B cell (primary cell): ENCODE measurements around the gene ZNF527. TPM values are rescaled to one million over a fixed set of nuclear protein-coding genes. Genes with fewer than 3 reads are reported as not detected.

Experiments used
- ATAC-seq: fragments of 200-7000 bp; cut with Tn5 transposase; one replicate; pipeline ENCODE4 v1.10.0; 2021; ENCODE audit warnings: low read depth, mild to moderate bottlenecking, moderate number of reproducible peaks, moderate library complexity
- CTCF ChIA-PET: fragments of 350-600 bp; sonication (Branson Sonifier 250); formaldehyde crosslinking; loops from one replicate; lab custom pipeline; 2021; ENCODE audit warnings: antibody characterized with exemption, inconsistent platforms; lab: Charles Lee
- POLR2A ChIA-PET: fragments of 350-600 bp; sonication (Branson Sonifier 250); formaldehyde crosslinking; loops from one replicate; lab custom pipeline; 2021; ENCODE audit warnings: antibody characterized with exemption; lab: Charles Lee
- DNase-seq: peaks from one replicate; pipeline ENCODE4 v3.0.0; 2013
- H2AFZ ChIP-seq: 2 replicates; pipeline ENCODE4 v1.6.1; 2012; ENCODE audit warnings: mild to moderate bottlenecking, low read depth, low read length; ENCODE audit not compliant: insufficient read depth, poor library complexity, severe bottlenecking
- H3K27ac ChIP-seq, 2 donors: 1 replicate in 1 of 2; 2 replicates in 1 of 2; pipeline ENCODE4 v1.5.1; 2012 to 2013; ENCODE audit warnings: low read length in 2 of 2, mild to moderate bottlenecking in 2 of 2, moderate library complexity in 1 of 2
- H3K27me3 ChIP-seq, 4 experiments: fragments of 200-600 bp in 1 of 4; sonication (generic) in 1 of 4; replicated peaks in 1 of 4; 1 replicate in 2 of 4; 2 replicates in 2 of 4; pipeline versions ENCODE4 v1.6.1 to v1.7.0; 2013 to 2016; ENCODE audit warnings: low read length in 3 of 4, mild to moderate bottlenecking in 2 of 4, mixed read lengths in 1 of 4, moderate library complexity in 1 of 4; ENCODE audit not compliant: insufficient read depth in 4 of 4, control insufficient read depth in 3 of 4; ENCODE audit errors: control extremely low read depth in 1 of 4
- H3K36me3 ChIP-seq, 2 experiments: replicated peaks in 1 of 2; 1 replicate in 1 of 2; 2 replicates in 1 of 2; pipeline versions ENCODE4 v1.6.1 to v1.7.1; 2013; ENCODE audit warnings: low read length in 1 of 2; ENCODE audit not compliant: insufficient read depth in 2 of 2, control insufficient read depth in 1 of 2; ENCODE audit errors: control extremely low read depth in 1 of 2, extremely low read depth in 1 of 2
- H3K4me1 ChIP-seq, 2 donors: fragments of 200-600 bp in 1 of 2; sonication (generic) in 1 of 2; 1 replicate in 1 of 2; 2 replicates in 1 of 2; pipeline versions ENCODE4 v1.5.1 to v1.6.1; 2013 to 2017; ENCODE audit warnings: low read length in 2 of 2; ENCODE audit not compliant: control insufficient read depth in 2 of 2, insufficient read depth in 2 of 2
- H3K4me2 ChIP-seq: replicated peaks from 2 replicates; pipeline ENCODE3; 2012; ENCODE audit warnings: mild to moderate bottlenecking, low read depth, low read length; ENCODE audit not compliant: poor library complexity, severe bottlenecking
- H3K4me3 ChIP-seq, 5 experiments: fragments of 200-600 bp in 1 of 5; sonication (generic) in 1 of 5; 1 replicate in 3 of 5; 2 replicates in 2 of 5; pipeline versions ENCODE4 v1.5.1 to v1.7.0; 2011 to 2016; ENCODE audit warnings: low read length in 4 of 5, mild to moderate bottlenecking in 4 of 5, low read depth in 2 of 5, control low read depth in 1 of 5, moderate library complexity in 1 of 5; ENCODE audit not compliant: insufficient read depth in 1 of 5; ENCODE audit errors: control extremely low read depth in 1 of 5, extremely low read depth in 1 of 5
- H3K79me2 ChIP-seq: fragments of 200-600 bp; sonication (generic); one replicate; pipeline ENCODE4 v1.6.0; 2016; ENCODE audit warnings: low read length; ENCODE audit not compliant: control insufficient read depth, insufficient read depth
- H3K9ac ChIP-seq: fragments of 200-600 bp; sonication (generic); 2 replicates; pipeline ENCODE4 v1.6.1; 2017; ENCODE audit warnings: mild to moderate bottlenecking, low read length, moderate library complexity
- H3K9me3 ChIP-seq, 3 donors: one replicate each; pipeline versions ENCODE4 v1.6.1 to v1.7.1; 2013; ENCODE audit warnings: low read length in 2 of 3; ENCODE audit not compliant: control insufficient read depth in 2 of 3, insufficient read depth in 1 of 3; ENCODE audit errors: control extremely low read depth in 1 of 3
- H4K20me1 ChIP-seq: 2 replicates; pipeline ENCODE4 v1.6.0; 2012; ENCODE audit warnings: mild to moderate bottlenecking, low read length; ENCODE audit not compliant: insufficient read depth, control insufficient read depth, poor library complexity, severe bottlenecking
- H3K27ac Mint-ChIP-seq: one replicate; pipeline ENCODE4 v1.8.0; 2021; ENCODE audit warnings: mixed read lengths
- H3K27me3 Mint-ChIP-seq: one replicate; pipeline ENCODE4 v1.8.0; 2021; ENCODE audit warnings: mixed read lengths
- H3K4me1 Mint-ChIP-seq: one replicate; pipeline ENCODE4 v1.8.0; 2021; ENCODE audit warnings: mixed read lengths
- H3K4me3 Mint-ChIP-seq: one replicate; pipeline ENCODE4 v1.8.0; 2021; ENCODE audit warnings: mixed read lengths
- H3K9me3 Mint-ChIP-seq: one replicate; pipeline ENCODE4 v1.8.0; 2022; ENCODE audit warnings: mixed read lengths; ENCODE audit not compliant: insufficient read depth
- EZH2 ChIP-seq: IDR thresholded peaks from 2 replicates; pipeline ENCODE4 v1.6.1; 2012; ENCODE audit warnings: borderline replicate concordance, low read depth, mild to moderate bottlenecking, moderate library complexity, low read length; ENCODE audit not compliant: insufficient read depth, poor library complexity, severe bottlenecking
- WGBS: methylation state at CpG from one replicate; pipeline ENCODE4 v1.1.5; 2013; ENCODE audit warnings: missing lambda C conversion rate; ENCODE audit not compliant: insufficient coverage; 5-methylcytosine and 5-hydroxymethylcytosine counted together
- intact Hi-C: fragments of 100-400 bp; cut with micrococcal nuclease; formaldehyde crosslinking; loops from one replicate; pipeline ENCODE4 v1.10.0; 2022
- polyA plus RNA-seq: library from polyadenylated mRNA; depleted of rRNA; stranded (reverse); fragments of >200 nt; gene quantifications from 2 replicates; pipeline ENCODE4 v1.2.3, GENCODE V29; 2012
- total RNA-seq, 2 donors: library from RNA; stranded (reverse); fragments of 120-200 nt in 1 of 2; gene quantifications; 1 replicate in 1 of 2; 2 replicates in 1 of 2; pipeline versions ENCODE4 v1.2.3 to v1.2.4, GENCODE V29; 2013 to 2022
- TF ChIP-seq, protein P1 (sequence below): fragments of 200-600 bp; IDR thresholded peaks from one replicate; pipeline ENCODE4 v1.8.0; 2022; ENCODE audit warnings: antibody characterized with exemption, mild to moderate bottlenecking

Gene ZNF527
- total and polyA plus RNA-seq, 2 donors (not counting 1 experiment from before 2014, with no cell fraction given) = 4.8 to 11.4 TPM

DNA sequence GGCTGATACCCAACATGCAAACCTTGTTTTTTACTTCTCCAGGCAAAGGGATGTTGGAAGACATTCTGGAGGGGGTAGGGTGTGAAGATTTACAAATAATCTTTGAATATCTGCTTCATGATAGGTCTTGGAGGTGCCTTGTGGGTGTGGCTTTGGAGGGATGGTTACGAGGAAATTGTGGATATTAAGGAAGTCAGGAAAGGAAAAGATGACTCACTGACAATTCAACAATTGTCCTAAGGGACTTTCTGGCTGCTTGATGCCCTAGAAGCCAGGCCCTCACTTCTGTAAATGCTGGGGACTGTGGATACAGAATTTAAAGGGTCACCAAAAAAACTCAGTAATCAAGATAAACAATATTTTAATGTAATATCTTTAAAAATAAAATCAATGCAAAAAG, 37.4 kb upstream of the ZNF527 start:
- TF ChIP-seq, protein P1, sequence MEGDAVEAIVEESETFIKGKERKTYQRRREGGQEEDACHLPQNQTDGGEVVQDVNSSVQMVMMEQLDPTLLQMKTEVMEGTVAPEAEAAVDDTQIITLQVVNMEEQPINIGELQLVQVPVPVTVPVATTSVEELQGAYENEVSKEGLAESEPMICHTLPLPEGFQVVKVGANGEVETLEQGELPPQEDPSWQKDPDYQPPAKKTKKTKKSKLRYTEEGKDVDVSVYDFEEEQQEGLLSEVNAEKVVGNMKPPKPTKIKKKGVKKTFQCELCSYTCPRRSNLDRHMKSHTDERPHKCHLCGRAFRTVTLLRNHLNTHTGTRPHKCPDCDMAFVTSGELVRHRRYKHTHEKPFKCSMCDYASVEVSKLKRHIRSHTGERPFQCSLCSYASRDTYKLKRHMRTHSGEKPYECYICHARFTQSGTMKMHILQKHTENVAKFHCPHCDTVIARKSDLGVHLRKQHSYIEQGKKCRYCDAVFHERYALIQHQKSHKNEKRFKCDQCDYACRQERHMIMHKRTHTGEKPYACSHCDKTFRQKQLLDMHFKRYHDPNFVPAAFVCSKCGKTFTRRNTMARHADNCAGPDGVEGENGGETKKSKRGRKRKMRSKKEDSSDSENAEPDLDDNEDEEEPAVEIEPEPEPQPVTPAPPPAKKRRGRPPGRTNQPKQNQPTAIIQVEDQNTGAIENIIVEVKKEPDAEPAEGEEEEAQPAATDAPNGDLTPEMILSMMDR = no peak
- H3K9me3 Mint-ChIP-seq = no peaks in the 10 kb centered on the region
- peaks cover 24% of the 10 kb centered on the region for H3K79me2 ChIP-seq
- no peaks in the 10 kb centered on the region for H3K27me3 ChIP-seq
- CTCF ChIA-PET = interaction anchor here (0.5 kb wide), 1 partner anchor 108 kb away, joined by 3 read pairs; no protein-coding TSS in a partner anchor
- H3K27ac Mint-ChIP-seq = no peak overlapping the region
- no peaks in the 10 kb centered on the region for H3K27me3 Mint-ChIP-seq
- DNase-seq (no peak), ATAC-seq (no peak)
- no peak overlapping the region for H3K9ac ChIP-seq
- H3K4me1 Mint-ChIP-seq = peaks cover 17% of the 10 kb centered on the region
- no peak overlapping the region for H2AFZ ChIP-seq
- H3K27ac ChIP-seq = no peak overlapping the region
- POLR2A ChIA-PET = no interaction called here
- no peaks in the 10 kb centered on the region for H4K20me1 ChIP-seq
- H3K36me3 ChIP-seq = peaks cover 0 to 15% of the 10 kb centered on the region in 2 experiments
- no peak overlapping the region for H3K4me3 Mint-ChIP-seq
- intact Hi-C loops = loop anchor here (5.0 kb wide), 2 partner anchors 116 to 1001 kb away; partner anchors contain the start of gene ZNF383
- H3K4me2 ChIP-seq = no peak overlapping the region
- H3K9me3 ChIP-seq = peaks cover 0 to 9% (median 0%) of the 10 kb centered on the region in 3 donors
- H3K4me1 ChIP-seq = peaks cover 11 to 16% of the 10 kb centered on the region in 2 donors
- 100% methylated on average over 1 of the region's 1 CpG for WGBS
- no peak overlapping the region for H3K4me3 ChIP-seq

DNA sequence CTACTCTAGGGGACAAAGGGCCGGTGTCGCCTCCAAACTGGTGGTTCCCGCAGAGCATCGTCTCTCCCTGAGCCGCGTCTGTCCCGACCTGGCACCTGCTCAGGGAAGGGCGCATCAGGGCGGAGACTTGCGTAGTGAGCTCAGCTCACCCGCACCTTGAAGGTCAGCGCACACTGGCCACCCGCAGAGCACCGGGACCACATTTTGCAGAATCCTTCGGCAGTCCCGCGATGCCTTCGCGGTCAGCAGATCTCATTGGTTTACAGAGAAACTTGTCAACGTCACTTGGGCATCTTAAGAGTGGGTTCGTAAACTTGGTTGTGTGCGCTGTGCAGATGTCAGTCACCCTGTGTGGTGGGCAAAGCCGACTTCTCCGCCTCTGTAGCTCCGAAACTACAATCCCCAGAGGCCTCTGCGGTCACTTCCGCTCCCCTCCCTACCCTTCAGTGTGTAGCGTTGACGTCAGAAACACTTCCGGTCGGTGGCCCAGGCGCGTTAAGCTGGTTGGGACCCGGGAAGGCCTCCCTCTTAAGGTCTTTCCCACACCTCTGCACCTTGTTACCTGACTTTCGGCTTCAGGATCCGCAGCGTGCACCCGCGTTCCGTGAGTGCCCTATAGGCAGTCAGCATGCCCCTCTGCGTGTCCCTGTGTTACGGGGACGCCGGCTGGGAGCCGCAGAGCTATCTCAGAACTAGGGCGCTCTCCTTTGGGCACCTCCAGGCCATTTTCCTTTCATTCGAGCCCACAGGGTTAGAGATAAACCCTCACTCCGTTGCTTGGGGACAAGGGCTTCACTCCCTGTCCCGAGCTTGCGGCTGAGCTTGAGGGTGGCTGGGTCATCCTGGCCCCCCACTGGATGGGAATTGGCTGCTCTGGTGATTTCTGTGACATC, 36.5 kb upstream of the ZNF527 start:
- H3K4me3 Mint-ChIP-seq = peak overlapping the region; percentile 92
- Histone ChIP-seq H3K9me3 (peaks cover 0 to 9% (median 0%) of the 10 kb centered on the region in 3 donors), H3K79me2 (peaks cover 24% of the 10 kb centered on the region), H3K27ac (peak overlapping the region; percentile 62 to 85), H3K36me3 (peaks cover 0 to 6% of the 10 kb centered on the region in 2 experiments), H4K20me1 (no peaks in the 10 kb centered on the region), H3K4me2 (peak overlapping the region; percentile 89), H3K9ac (peak overlapping the region; percentile 85), H3K4me3 (peak overlapping the region; percentile 59 to 86 (median 83)), H3K4me1 (peaks cover 11 to 16% of the 10 kb centered on the region in 2 donors), H3K27me3 (no peaks in the 10 kb centered on the region), H2AFZ (peak overlapping the region; percentile 89)
- intact Hi-C loops = loop anchor here (1.0 to 5.0 kb wide), 6 partner anchors 17 to 1040 kb away; partner anchors contain the start of genes PSMD8, ZNF383 and ZNF569
- peak; percentile 92 for DNase-seq
- 37% methylated on average over 50 of the region's 50 CpGs for WGBS
- ChIA-PET POLR2A (interaction anchor here (0.5 to 1.3 kb wide), 5 partner anchors 17 to 1543 kb away, joined by 3 to 7 read pairs (median 4); partner anchors contain the start of genes RINL, ZNF527, ZNF570 and ZNF793), CTCF (interaction anchor here (1.3 to 1.4 kb wide), 2 partner anchors 17 to 36 kb away, joined by 4 read pairs; partner anchors contain the start of gene ZNF527)
- H3K27me3 Mint-ChIP-seq = no peaks in the 10 kb centered on the region
- ATAC-seq = peak; percentile 95
- TF ChIP-seq EZH2 = no peak
- TF ChIP-seq, protein P1 = no peak
- H3K27ac Mint-ChIP-seq = peak overlapping the region; percentile 83
- H3K4me1 Mint-ChIP-seq = peaks cover 21% of the 10 kb centered on the region
- no peaks in the 10 kb centered on the region for H3K9me3 Mint-ChIP-seq
